IMR-90 (cell line): ENCODE data around the gene MAGI1. TPM values are rescaled to one million over a fixed set of nuclear protein-coding genes. Genes with fewer than 3 reads are reported as not detected.

Source experiments
- ATAC-seq: fragments of 200-7000 bp; cut with Tn5 transposase; 2 replicates; pipeline ENCODE4 v1.9.1; 2020; ENCODE audit warnings: low read depth, mild to moderate bottlenecking, moderate library complexity
- BruUV-seq: library from RNA; stranded (reverse); fragments of 400-500 nt; replicated peaks from 2 replicates; lab custom pipeline; 2021; lab: Mats Ljungman, UMichigan
- CTCF ChIA-PET: fragments of 300-600 bp; formaldehyde crosslinking; extraction: SDS; loops from one replicate; lab custom pipeline; 2021; ENCODE audit warnings: antibody characterized with exemption; lab: Yijun Ruan, JAX
- POLR2A ChIA-PET: fragments of 300-600 bp; sonication (Branson Sonifier 250); formaldehyde crosslinking; loops from one replicate; lab custom pipeline; 2022; ENCODE audit warnings: antibody characterized with exemption; ENCODE audit not compliant: unreplicated experiment; lab: Charles Lee
- DNase-seq: peaks from one replicate; pipeline ENCODE4 v3.0.0; 2013
- H2AFZ ChIP-seq: replicated peaks from 2 replicates; pipeline ENCODE3; 2013; ENCODE audit warnings: low read length, mild to moderate bottlenecking; ENCODE audit not compliant: poor library complexity
- H2AK5ac ChIP-seq: 2 replicates; pipeline ENCODE4 v1.6.1; 2013; ENCODE audit warnings: low read depth, low read length, inconsistent platforms
- H2AK9ac ChIP-seq: replicated peaks from 2 replicates; pipeline ENCODE3; 2013; ENCODE audit warnings: mild to moderate bottlenecking, low read depth, low read length, moderate library complexity; ENCODE audit not compliant: poor library complexity
- H2BK120ac ChIP-seq: 2 replicates; pipeline ENCODE4 v1.6.1; 2013; ENCODE audit warnings: low read depth, low read length, inconsistent platforms
- H2BK15ac ChIP-seq: 3 replicates; pipeline ENCODE4 v1.6.1; 2013; ENCODE audit warnings: low read depth, low read length, inconsistent platforms
- H2BK20ac ChIP-seq: 2 replicates; pipeline ENCODE4 v1.6.1; 2013; ENCODE audit warnings: low read depth, mild to moderate bottlenecking, inconsistent platforms, low read length, moderate library complexity
- H2BK5ac ChIP-seq: 2 replicates; pipeline ENCODE4 v1.6.1; 2013; ENCODE audit warnings: mild to moderate bottlenecking, low read depth, low read length, inconsistent platforms; ENCODE audit not compliant: poor library complexity, severe bottlenecking
- H3K14ac ChIP-seq: replicated peaks from 2 replicates; pipeline ENCODE4 v1.6.1; 2013; ENCODE audit warnings: low read depth, low read length, inconsistent platforms
- H3K18ac ChIP-seq: 2 replicates; pipeline ENCODE4 v1.6.1; 2013; ENCODE audit warnings: low read depth, low read length, control low read depth
- H3K23ac ChIP-seq: 2 replicates; pipeline ENCODE4 v1.6.1; 2013; ENCODE audit warnings: low read depth, low read length, inconsistent platforms
- H3K27ac ChIP-seq: 2 replicates; pipeline ENCODE4 v1.5.1; 2013; ENCODE audit warnings: mild to moderate bottlenecking, control low read depth, low read length; ENCODE audit not compliant: insufficient read depth
- H3K27me3 ChIP-seq: 2 replicates; pipeline ENCODE4 v1.6.1; 2013; ENCODE audit warnings: low read length; ENCODE audit not compliant: control insufficient read depth, insufficient read depth
- H3K36me3 ChIP-seq: 2 replicates; pipeline ENCODE4 v1.6.1; 2013; ENCODE audit warnings: low read length, mixed read lengths; ENCODE audit not compliant: control insufficient read depth, insufficient read depth
- H3K4ac ChIP-seq: 2 replicates; pipeline ENCODE4 v1.6.1; 2013; ENCODE audit warnings: low read depth, low read length, inconsistent platforms
- H3K4me1 ChIP-seq: 2 replicates; pipeline ENCODE4 v1.6.1; 2013; ENCODE audit warnings: low read length, mixed read lengths; ENCODE audit not compliant: control insufficient read depth, insufficient read depth
- H3K4me2 ChIP-seq: 2 replicates; pipeline ENCODE4 v1.6.1; 2013; ENCODE audit warnings: low read depth, mild to moderate bottlenecking, control low read depth, low read length, moderate library complexity
- H3K4me3 ChIP-seq: 2 replicates; pipeline ENCODE4 v1.5.1; 2013; ENCODE audit warnings: low read depth, mild to moderate bottlenecking, control low read depth, low read length, moderate library complexity; ENCODE audit not compliant: insufficient read depth
- H3K56ac ChIP-seq: 2 replicates; pipeline ENCODE4 v1.6.1; 2013; ENCODE audit warnings: low read length, inconsistent platforms; ENCODE audit not compliant: insufficient read depth; ENCODE audit errors: extremely low read depth
- H3K79me1 ChIP-seq, 2 experiments: 2 replicates each; pipeline ENCODE4 v1.6.1; 2013; ENCODE audit warnings: low read length in 2 of 2, inconsistent platforms in 1 of 2, low read depth in 1 of 2
- H3K9ac ChIP-seq: 2 replicates; pipeline ENCODE4 v1.6.1; 2013; ENCODE audit warnings: low read depth, low read length, control low read depth
- H3K9me1 ChIP-seq: 2 replicates; pipeline ENCODE4 v1.6.1; 2013; ENCODE audit warnings: low read length, inconsistent platforms; ENCODE audit not compliant: insufficient read depth
- H3K9me3 ChIP-seq: 2 replicates; pipeline ENCODE4 v1.6.1; 2013; ENCODE audit warnings: low read length; ENCODE audit not compliant: control insufficient read depth, insufficient read depth
- H4K20me1 ChIP-seq: 2 replicates; pipeline ENCODE4 v1.6.1; 2013; ENCODE audit warnings: low read length, inconsistent platforms; ENCODE audit not compliant: insufficient read depth
- H4K5ac ChIP-seq: 2 replicates; pipeline ENCODE4 v1.6.1; 2013; ENCODE audit warnings: mild to moderate bottlenecking, low read depth, low read length, control low read depth
- H4K8ac ChIP-seq, 2 experiments: 2 replicates each; pipeline ENCODE4 v1.6.1; 2013; ENCODE audit warnings: low read depth in 2 of 2, low read length in 2 of 2, control low read depth in 1 of 2, inconsistent platforms in 1 of 2
- H4K91ac ChIP-seq: 2 replicates; pipeline ENCODE4 v1.6.1; 2013; ENCODE audit warnings: low read depth, low read length, inconsistent platforms; ENCODE audit not compliant: insufficient read depth
- BHLHE40 ChIP-seq: fragments of 150-350 bp; IDR thresholded peaks from 2 replicates; pipeline ENCODE4 v1.6.1; 2016; ENCODE audit warnings: mild to moderate bottlenecking, low read depth, low read length
- CEBPB ChIP-seq: IDR thresholded peaks from 2 replicates; pipeline ENCODE4 v1.6.1; 2012; ENCODE audit warnings: low read depth, low read length, improper control_type of control experiment
- CTCF ChIP-seq: conservative IDR thresholded peaks from 2 replicates; pipeline ENCODE4 v1.5.1; 2012; ENCODE audit warnings: mild to moderate bottlenecking, low read depth, low read length, improper control_type of control experiment
- MAZ ChIP-seq: IDR thresholded peaks from 2 replicates; pipeline ENCODE4 v1.6.1; 2012; ENCODE audit warnings: low read depth, mild to moderate bottlenecking, low read length, improper control_type of control experiment, moderate library complexity, borderline replicate concordance
- MXI1 ChIP-seq: IDR thresholded peaks from 2 replicates; pipeline ENCODE4 v1.6.1; 2012; ENCODE audit warnings: low read depth, mild to moderate bottlenecking, low read length, moderate library complexity, borderline replicate concordance
- NFE2L2 ChIP-seq: fragments of 150-350 bp; IDR thresholded peaks from 2 replicates; pipeline ENCODE4 v1.6.1; 2016; ENCODE audit warnings: low read depth, mild to moderate bottlenecking, low read length
- POLR2A ChIP-seq: IDR thresholded peaks from 2 replicates; pipeline ENCODE4 v1.6.1; 2012; ENCODE audit warnings: mild to moderate bottlenecking, low read depth, low read length
- RAD21 ChIP-seq: IDR thresholded peaks from 2 replicates; pipeline ENCODE4 v1.6.1; 2012; ENCODE audit warnings: low read length, improper control_type of control experiment
- RCOR1 ChIP-seq: IDR thresholded peaks from 2 replicates; pipeline ENCODE4 v1.6.1; 2012; ENCODE audit warnings: mild to moderate bottlenecking, low read length, improper control_type of control experiment; ENCODE audit not compliant: insufficient replicate concordance
- RFX5 ChIP-seq: IDR thresholded peaks from 2 replicates; pipeline ENCODE4 v1.8.0; 2012; ENCODE audit warnings: low read depth, mild to moderate bottlenecking, low read length, moderate library complexity
- SMC3 ChIP-seq: fragments of 150-350 bp; IDR thresholded peaks from 2 replicates; pipeline ENCODE4 v1.6.1; 2016; ENCODE audit warnings: low read depth, mild to moderate bottlenecking, antibody characterized with exemption, low read length, moderate library complexity
- WGBS, 2 experiments: methylation state at CpG; one replicate each; pipeline versions ENCODE4 v1.1.5 to v1.1.7; 2013; ENCODE audit warnings: missing lambda C conversion rate in 2 of 2; ENCODE audit not compliant: insufficient read length in 1 of 2; ENCODE audit errors: extremely low coverage in 2 of 2; 5-methylcytosine and 5-hydroxymethylcytosine counted together
- dilution Hi-C: fragments of 300-500 bp; cut with HindIII; formaldehyde crosslinking; loops from one replicate; pipeline ENCODE4 v1.14.3; 2018; ENCODE audit warnings: low sequenced_read_pairs; ENCODE audit not compliant: unreplicated experiment
- in situ Hi-C: fragments of 300-500 bp; cut with MboI; formaldehyde crosslinking; loops from 3 replicates; pipeline ENCODE4 v1.14.3; 2019; ENCODE audit warnings: low sequenced_read_pairs, inconsistent platforms, mixed read lengths
- intact Hi-C: fragments of 100-400 bp; cut with micrococcal nuclease; formaldehyde crosslinking; loops from 2 replicates; pipeline ENCODE4 v1.10.0; 2022
- polyA plus RNA-seq, 3 experiments: library from polyadenylated mRNA; depleted of rRNA; stranded (reverse); fragments of >200 nt; gene quantifications; 2 replicates each; pipeline ENCODE4 v1.2.3, GENCODE V29; 2012; ENCODE audit warnings: low replicate concordance in 1 of 3
- total RNA-seq: library from RNA; depleted of rRNA; stranded (reverse); fragments of >200 nt; gene quantifications from 2 replicates; pipeline ENCODE4 v1.2.3, GENCODE V29; 2012

The MAGI1 gene
- total and polyA plus RNA-seq, 2 of the 4 experiments (the other 2 are of a cell fraction) = 14.5 to 24.2 TPM

- Histone ChIP-seq H2AK9ac (no peak overlapping the region), H2BK5ac (no peak overlapping the region), H2AK5ac (no peak overlapping the region), H3K36me3 (no peaks in the 10 kb centered on the region), H3K56ac (no peak overlapping the region), H2BK15ac (no peak overlapping the region), H3K23ac (no peak overlapping the region), H3K79me1 (peaks cover 34% of the 10 kb centered on the region in 2 experiments), H3K18ac (no peak overlapping the region), H3K9me1 (peaks cover 6% of the 10 kb centered on the region), H3K4me3 (no peak overlapping the region), H2BK20ac (no peak overlapping the region), H3K4ac (no peak overlapping the region), H3K14ac (no peak overlapping the region), H2BK120ac (no peak overlapping the region), H3K27me3 (no peaks in the 10 kb centered on the region), H3K4me1 (peaks cover under 1% of the 10 kb centered on the region; the same call in 1 of the 2 replicates), H4K20me1 (no peaks in the 10 kb centered on the region; the same call in 1 of the 2 replicates), H3K9me3 (no peaks in the 10 kb centered on the region), H3K4me2 (no peak overlapping the region), H4K5ac (no peak overlapping the region), H3K9ac (no peak overlapping the region), H4K91ac (no peak overlapping the region), H4K8ac (no peak overlapping the region), H2AFZ (no peak overlapping the region), H3K27ac (no peak overlapping the region)
- intact Hi-C loops = no loop called here
- dilution Hi-C loops = no loop called here
- no TSS peak for BruUV-seq
- ChIA-PET CTCF (no interaction called here), POLR2A (no interaction called here)
- DNase-seq (no peak), ATAC-seq (no peak)
- TF ChIP-seq BHLHE40 = no peak
- no peak for TF ChIP-seq MXI1
- no peak for TF ChIP-seq RFX5
- TF ChIP-seq MAZ = no peak
- TF ChIP-seq NFE2L2 = no peak
- no peak for TF ChIP-seq POLR2A
- TF ChIP-seq SMC3 = no peak
- no peak for TF ChIP-seq RCOR1
- TF ChIP-seq CTCF = no peak
- no peak for TF ChIP-seq RAD21
- TF ChIP-seq CEBPB = no peak
- 87% methylated on average over 2 of the region's 4 CpGs; no CpG with 5 or more reads in 1 of the 2 experiments for WGBS, 2 experiments
- in situ Hi-C loops = no loop called here
These were observed 557.6 kb downstream of the MAGI1 start for GRCh38 chr3:65481085-65481484.
